Right lobe of liver (tissue), 4 donors: ENCODE results near the gene HSPA6.
"Not testable (repeated sequence)": the region's sequence is repeated elsewhere in the genome, so short reads cannot be mapped to it uniquely, and the experiment has no call there.

Experiments
- POLR2A ChIP-seq: fragments of 450-650 bp; IDR thresholded peaks from one replicate; pipeline ENCODE4 v1.6.1; 2017; ENCODE audit warnings: antibody characterized with exemption, mild to moderate bottlenecking
- TF ChIP-seq, protein P1 (sequence below), 4 donors: fragments of 200-600 bp in 3 of 4; fragments of 450-650 bp in 1 of 4; IDR thresholded peaks; one replicate each; pipeline versions ENCODE4 v1.5.1 to v1.8.0; 2016 to 2022; ENCODE audit warnings: antibody characterized with exemption in 4 of 4, mild to moderate bottlenecking in 2 of 4
- donor health status: DM: no; HTN: no; CAD: no.
- donor health status: DM: no; HTN: no; CAD: no.
- donor health status: DM: no; HTN: yes; CAD: no.

- TF ChIP-seq, protein P1, sequence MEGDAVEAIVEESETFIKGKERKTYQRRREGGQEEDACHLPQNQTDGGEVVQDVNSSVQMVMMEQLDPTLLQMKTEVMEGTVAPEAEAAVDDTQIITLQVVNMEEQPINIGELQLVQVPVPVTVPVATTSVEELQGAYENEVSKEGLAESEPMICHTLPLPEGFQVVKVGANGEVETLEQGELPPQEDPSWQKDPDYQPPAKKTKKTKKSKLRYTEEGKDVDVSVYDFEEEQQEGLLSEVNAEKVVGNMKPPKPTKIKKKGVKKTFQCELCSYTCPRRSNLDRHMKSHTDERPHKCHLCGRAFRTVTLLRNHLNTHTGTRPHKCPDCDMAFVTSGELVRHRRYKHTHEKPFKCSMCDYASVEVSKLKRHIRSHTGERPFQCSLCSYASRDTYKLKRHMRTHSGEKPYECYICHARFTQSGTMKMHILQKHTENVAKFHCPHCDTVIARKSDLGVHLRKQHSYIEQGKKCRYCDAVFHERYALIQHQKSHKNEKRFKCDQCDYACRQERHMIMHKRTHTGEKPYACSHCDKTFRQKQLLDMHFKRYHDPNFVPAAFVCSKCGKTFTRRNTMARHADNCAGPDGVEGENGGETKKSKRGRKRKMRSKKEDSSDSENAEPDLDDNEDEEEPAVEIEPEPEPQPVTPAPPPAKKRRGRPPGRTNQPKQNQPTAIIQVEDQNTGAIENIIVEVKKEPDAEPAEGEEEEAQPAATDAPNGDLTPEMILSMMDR (IDR thresholded peaks at IDR 0.05) = not testable (repeated sequence)
- not testable (repeated sequence) for TF ChIP-seq POLR2A
Measured at GRCh38 chr1:161553631-161554030, 29.3 kb downstream of the HSPA6 start.
